ENCODE data around the gene CYP2U1.
"Not testable (repeated sequence)": the region's sequence is repeated elsewhere in the genome, so short reads cannot be mapped to it uniquely, and the experiment has no call there.

CYP2U1 gene

DNA sequence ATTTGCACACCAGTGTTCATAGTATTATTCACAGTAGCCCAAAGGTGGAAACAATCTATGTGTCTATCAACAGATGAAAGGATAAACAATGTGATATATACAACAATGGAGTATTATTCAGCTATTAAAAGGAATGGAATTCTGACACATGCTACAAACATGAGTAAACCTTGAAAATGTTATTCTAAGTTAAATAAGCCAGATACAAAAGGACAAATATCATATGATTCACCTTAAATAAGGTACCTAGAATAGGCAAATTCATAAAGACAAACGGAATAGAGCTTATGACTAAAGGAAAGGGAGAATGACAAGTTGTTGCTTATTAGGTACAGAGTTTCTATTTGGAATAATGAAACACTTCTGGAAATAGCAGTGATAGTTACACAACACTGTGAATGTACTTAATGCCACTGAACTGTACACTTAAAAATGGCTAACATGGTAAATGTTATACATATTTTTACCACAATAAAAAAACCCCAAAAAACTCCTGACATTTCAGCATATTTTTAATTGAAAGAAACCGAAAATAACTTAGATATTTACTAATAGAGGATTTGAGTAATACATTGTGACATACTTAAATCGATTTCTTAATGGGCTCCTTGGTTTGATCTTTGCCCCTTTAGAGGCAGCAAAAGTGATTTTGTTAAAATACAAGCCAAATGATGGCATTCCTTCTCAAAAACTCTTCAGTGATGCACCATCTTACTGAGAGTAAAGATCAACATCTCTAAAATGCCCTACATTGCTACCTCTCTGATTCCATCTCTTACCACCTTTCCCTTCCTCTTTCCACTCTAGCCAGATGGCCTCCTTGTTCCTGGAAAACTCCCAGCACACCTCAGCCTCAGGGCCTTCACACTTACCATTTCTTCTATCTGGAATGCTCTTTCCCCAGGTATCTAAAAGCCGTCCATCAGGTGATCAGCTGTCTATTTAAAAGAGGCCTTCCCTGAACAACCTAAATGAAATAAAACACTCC lies 8.6 kb upstream of the CYP2U1 start:
- no peak for DNase-seq

GRCh38 chr4:107925713-107926112 lies 5.6 kb upstream of the CYP2U1 start:
- not testable (repeated sequence) for DNase-seq

DNA sequence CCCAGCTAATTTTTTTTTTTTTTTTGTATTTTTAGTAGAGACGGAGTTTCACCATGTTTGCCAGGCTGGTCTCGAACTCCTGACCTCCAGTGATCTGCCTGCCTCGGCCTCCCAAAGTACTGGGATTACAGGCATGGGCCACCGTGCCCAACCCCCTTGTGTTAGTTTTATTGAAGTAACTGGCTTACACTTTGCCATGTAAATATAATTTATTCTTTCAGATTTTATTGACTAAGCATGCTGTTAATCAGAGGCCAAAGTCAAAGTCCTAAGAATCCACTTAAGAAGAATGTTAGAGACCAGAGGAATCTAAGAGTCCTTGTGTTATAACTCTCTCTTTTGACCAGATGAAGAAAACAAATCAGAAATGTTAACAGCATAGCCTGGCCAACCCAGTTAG lies 4.5 kb upstream of the CYP2U1 start:
- DNase-seq, result not testable (repeated sequence)

DNA sequence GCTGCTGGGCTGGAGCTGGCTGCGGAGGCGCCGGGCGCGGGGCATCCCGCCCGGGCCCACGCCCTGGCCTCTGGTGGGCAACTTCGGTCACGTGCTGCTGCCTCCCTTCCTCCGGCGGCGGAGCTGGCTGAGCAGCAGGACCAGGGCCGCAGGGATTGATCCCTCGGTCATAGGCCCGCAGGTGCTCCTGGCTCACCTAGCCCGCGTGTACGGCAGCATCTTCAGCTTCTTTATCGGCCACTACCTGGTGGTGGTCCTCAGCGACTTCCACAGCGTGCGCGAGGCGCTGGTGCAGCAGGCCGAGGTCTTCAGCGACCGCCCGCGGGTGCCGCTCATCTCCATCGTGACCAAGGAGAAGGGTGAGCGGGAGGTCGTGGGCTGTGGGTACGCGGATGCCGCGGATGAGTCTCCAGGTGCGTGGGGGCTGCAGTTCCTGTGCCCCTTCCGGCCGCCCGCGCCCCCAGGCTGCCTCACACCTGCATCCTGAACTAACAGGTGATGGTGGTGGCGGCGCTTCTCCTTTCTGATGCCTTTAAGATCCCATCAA lies 499 bp downstream of the CYP2U1 start:
- peak in 1 of 2 experiments; percentile 60 for DNase-seq

DNA sequence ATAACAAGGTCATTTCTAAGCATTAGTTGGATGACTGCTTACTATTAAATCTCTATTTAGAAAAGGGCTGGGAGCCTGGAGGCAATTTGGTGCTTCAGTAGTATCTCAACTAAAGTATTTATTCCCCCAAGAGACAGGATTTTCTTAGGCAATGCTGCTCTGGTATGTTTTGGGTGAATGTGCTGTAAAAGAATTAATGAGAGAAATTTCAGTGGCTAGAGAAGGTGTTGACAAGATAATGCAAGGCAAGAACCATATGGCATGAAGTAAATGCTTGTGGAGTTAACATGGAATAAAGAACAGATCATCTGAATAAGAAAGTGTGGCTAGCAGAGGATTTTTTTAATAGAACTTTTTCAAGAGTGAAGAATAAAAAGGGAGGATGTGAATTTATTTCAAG lies 3.9 kb downstream of the CYP2U1 start:
- DNase-seq, result no peak

GRCh38 chr4:107937040-107937439 lies 5.7 kb downstream of the CYP2U1 start:
- no peak for DNase-seq

GRCh38 chr4:107939307-107939706 lies 8.0 kb downstream of the CYP2U1 start:
- no peak for DNase-seq

DNA sequence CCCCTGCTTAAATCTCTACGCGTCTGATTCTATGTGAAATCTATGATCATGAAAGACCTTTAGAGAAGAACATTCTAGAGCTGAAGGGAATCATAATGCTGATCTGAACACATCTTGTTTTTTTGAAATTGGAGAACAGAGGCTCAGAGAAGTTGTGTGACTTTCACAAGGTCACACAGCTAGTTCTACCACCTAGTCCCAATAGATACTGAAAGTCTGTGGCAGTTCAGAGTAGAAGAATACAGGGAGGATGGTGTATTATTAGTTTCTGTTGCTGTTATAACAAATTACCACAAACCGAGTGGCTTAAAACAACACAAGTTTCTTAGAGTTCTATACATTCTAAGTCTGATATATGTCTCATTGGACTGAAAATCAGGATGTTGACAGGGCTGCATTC lies 14.5 kb downstream of the CYP2U1 start:
- DNase-seq, result no peak

GRCh38 chr4:107950746-107951540 lies 19.6 kb downstream of the CYP2U1 start:
- DNase-seq, result no peak

DNA sequence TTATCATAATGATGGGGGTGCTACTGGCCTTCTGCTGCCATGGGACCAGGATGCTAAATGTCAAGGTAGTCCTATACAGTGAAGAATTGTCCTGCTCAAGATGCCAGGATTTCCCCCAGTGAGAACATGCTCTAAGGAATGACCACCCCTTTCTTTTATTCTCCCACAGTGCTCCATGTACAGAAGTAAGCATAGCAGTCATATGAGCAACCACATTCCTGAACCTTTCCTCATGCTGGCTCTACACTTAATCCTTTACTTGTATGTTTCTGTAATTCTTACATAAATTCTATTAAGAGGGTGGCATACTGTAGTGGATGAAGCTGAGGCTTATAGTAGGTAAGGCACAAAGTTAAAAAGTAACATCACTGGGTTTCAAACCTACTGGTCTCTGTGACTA lies 20.2 kb downstream of the CYP2U1 start:
- no peak for DNase-seq

- DNase-seq, result no peak
Measured at GRCh38 chr4:107956011-107956410, 24.7 kb downstream of the CYP2U1 start.

- peak; percentile 67 to 71 for DNase-seq
Measured at GRCh38 chr4:107966903-107967302, 35.6 kb downstream of the CYP2U1 start.

DNA sequence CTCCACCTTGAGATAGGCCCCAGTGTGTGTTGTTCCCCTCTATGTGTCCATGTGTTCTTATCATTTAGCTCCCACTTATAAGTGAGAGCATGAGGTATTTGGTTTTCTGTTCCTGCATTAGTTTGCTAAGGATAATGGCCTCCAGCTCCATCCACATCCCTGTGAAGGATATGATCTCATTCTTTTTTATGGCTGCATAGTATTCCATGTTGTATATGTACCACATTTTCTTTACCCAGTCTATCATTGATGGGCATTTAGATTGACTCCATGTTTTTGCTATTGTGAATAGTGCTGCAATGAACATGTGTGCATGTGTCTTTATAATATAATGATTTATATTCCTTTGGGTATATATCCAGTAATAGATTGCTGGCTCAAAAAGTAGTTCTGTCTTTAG lies 36.2 kb downstream of the CYP2U1 start:
- not testable (repeated sequence) for DNase-seq

- DNase-seq, result not testable (repeated sequence)
Measured at GRCh38 chr4:107967921-107968320, 36.6 kb downstream of the CYP2U1 start.

DNA sequence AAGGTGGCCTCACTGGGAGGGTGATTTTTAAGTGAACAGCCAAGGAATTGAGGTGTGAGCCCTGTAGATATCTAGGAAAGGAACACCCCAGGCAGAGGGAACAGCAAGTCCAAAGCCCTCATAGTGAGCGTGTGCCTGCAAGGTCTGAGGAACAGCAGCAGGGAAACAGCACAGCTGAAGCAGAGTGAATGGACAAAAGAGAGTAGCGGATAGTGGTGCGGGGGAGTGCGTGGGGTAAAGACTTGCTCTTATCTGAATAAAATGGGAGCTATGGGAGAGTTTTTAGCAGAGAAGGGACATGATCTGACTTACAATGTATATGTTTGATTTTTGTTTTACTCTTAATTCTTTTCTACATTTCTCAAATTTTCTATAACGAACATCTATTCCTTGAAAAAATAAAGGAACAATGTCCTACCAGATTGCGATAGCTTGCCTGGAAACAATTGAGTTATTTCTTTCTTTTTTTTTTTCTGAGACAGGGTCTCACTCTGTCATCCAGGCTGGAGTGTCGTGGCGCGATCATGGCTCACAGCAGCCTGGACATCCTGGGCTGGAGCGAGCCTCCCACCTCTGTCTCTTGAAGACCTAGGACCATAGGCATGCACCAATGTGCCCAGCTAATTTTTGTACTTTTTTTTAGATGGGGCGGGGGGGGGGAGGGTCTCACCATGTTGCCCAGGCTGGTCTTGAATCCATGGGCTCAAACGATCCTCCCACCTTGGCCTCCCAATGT lies 38.9 kb downstream of the CYP2U1 start:
- no peak for DNase-seq

- DNase-seq, result no peak
Measured at GRCh38 chr4:107972605-107973004, 41.3 kb downstream of the CYP2U1 start.

- DNase-seq, result no peak
Measured at GRCh38 chr4:107974523-107974922, 43.2 kb downstream of the CYP2U1 start.

GRCh38 chr4:107977482-107977881 lies 46.1 kb downstream of the CYP2U1 start:
- DNase-seq, result no peak

DNA sequence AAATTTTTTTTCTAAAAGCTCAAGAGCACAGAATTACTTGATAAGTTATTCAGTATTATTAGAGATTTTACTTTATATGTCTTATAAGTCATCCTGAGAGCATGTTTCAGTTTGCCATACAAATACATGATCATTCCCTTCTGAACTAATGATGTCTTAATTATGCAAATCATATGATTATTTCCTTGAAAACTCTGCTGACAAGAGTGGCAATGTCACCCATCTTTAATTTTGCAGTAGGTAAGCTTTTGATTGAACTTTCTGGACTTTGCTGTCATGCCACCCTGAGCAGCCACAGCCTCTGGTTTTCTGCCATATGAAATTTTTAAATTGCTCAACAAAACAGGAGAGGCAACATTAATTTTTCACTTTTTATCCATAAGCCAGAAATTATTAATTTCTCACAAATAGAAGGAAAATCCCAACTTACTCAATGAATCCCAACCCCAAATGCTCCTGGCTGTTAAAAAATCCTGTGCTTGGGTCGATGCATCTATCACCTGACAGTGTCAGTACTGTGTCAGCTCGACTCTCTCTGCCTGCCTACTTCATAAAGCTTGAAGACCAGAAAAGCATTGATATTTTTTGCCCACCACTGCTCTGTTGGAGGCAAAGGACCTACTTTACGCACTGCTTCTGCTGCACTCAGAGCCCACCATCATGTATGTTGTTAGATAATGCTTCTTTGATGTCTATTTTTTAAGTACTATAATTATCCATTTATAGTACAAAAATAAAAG lies 46.8 kb downstream of the CYP2U1 start:
- DNase-seq, result no peak

GRCh38 chr4:107978716-107979451 lies 47.5 kb downstream of the CYP2U1 start:
- no peak for DNase-seq

Data from NCI-H526 (cell line).